GM12874 (cell line): ENCODE measurements around the gene NFKBIB.

Experiments
- TF ChIP-seq, protein P1 (sequence below): IDR thresholded peaks from 2 replicates; pipeline ENCODE4 v1.5.1; 2011; ENCODE audit warnings: low read depth, mild to moderate bottlenecking, control low read depth, low read length, moderate library complexity; ENCODE audit not compliant: insufficient read depth

Gene NFKBIB

GRCh38 chr19:38880882-38881609 is 18.7 kb upstream of the NFKBIB start:
- TF ChIP-seq, protein P1, sequence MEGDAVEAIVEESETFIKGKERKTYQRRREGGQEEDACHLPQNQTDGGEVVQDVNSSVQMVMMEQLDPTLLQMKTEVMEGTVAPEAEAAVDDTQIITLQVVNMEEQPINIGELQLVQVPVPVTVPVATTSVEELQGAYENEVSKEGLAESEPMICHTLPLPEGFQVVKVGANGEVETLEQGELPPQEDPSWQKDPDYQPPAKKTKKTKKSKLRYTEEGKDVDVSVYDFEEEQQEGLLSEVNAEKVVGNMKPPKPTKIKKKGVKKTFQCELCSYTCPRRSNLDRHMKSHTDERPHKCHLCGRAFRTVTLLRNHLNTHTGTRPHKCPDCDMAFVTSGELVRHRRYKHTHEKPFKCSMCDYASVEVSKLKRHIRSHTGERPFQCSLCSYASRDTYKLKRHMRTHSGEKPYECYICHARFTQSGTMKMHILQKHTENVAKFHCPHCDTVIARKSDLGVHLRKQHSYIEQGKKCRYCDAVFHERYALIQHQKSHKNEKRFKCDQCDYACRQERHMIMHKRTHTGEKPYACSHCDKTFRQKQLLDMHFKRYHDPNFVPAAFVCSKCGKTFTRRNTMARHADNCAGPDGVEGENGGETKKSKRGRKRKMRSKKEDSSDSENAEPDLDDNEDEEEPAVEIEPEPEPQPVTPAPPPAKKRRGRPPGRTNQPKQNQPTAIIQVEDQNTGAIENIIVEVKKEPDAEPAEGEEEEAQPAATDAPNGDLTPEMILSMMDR: no peak

- TF ChIP-seq, protein P1: no peak
Measured at GRCh38 chr19:38883286-38883685, 16.5 kb upstream of the NFKBIB start.

DNA sequence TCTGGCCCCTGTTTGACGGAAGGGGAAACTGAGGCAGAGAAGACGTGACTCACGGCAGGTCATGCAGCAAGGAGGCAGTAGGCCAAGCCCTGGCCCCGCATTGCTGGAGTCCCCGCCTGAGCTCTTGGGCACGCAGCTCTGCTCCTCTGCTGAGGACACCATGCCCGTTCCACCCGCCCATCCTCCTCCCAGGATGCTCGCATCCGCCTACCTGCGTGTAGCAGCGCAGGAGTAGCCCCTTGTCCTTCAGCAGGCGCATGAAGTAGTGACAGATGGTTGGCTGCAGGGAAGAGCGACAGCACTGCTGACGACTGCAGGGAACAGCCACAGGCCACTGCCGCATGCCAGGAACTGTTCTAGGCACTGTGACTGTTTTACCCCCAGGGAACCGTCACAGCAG is 10.9 kb upstream of the NFKBIB start:
- TF ChIP-seq, protein P1: no peak

DNA sequence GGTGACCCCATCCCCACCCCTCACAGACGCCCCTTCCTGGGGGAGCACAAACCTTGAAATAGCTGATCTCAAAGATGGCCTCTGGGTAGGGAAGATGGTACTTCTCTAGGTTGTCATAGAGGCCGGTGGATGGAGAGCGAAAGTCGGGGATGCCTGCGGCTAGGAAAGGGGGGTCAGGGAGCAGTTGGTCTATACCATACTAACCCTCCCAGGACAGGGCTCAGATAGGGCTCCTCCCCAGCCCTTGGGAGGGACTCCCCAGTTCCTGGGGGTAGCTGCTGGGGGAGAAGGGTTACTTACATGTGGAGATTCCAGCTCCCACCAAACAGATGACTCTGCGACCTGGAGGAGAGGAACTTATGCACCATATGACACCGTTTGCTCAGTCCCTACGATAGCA is 10.0 kb upstream of the NFKBIB start:
- TF ChIP-seq, protein P1: no peak

GRCh38 chr19:38890686-38891085 is 9.1 kb upstream of the NFKBIB start:
- TF ChIP-seq, protein P1: no peak

- TF ChIP-seq, protein P1: no peak
Measured at GRCh38 chr19:38891771-38892170, 8.0 kb upstream of the NFKBIB start.

DNA sequence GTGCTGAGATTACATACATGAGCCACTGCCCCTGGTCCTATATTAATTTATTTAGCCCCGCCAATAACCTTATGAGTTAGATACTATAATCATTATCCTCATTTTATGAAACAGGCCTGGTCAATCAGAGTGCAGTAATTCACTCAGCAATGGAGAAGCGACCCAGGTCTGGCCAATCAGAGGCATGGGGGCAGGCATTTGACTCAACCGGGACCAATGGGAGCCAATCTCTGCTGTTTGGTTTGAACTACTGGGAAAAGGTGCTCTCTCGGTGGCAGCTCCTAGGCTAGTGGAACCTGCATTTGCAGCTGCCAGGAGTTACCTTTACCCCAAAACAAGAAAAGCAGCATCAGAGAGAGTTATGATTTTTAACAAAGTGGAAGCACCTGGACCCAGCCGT is 6.9 kb upstream of the NFKBIB start:
- TF ChIP-seq, protein P1: no peak
